GM12864 (cell line): ENCODE measurements around the gene DTX1.

Source experiments
- DNase-seq: peaks from one replicate; pipeline ENCODE4 v3.0.0-alpha.2; 2011; ENCODE audit warnings: low read depth
- H3K4me3 ChIP-seq: 2 replicates; pipeline ENCODE4 v1.5.1; 2011; ENCODE audit warnings: mild to moderate bottlenecking, low read depth, low read length, control low read depth
- CTCF ChIP-seq: IDR thresholded peaks from 2 replicates; pipeline ENCODE4 v1.5.1; 2011; ENCODE audit warnings: low read depth, mild to moderate bottlenecking, moderate library complexity, low read length, control low read depth, inconsistent platforms; ENCODE audit errors: missing control alignments

The DTX1 gene

GRCh38 chr12:113056631-113057488, at the start of gene DTX1:
Gene DTX1, plus strand, starts transcription at chr12:113056730. Its CDS starts 1,463 bp downstream, at chr12:113058193.
- H3K4me3 ChIP-seq, result no peak within 1 kb of the TSS
- TF ChIP-seq CTCF, result no peak
- DNase-seq, result no peak

- DNase-seq, result no peak
- no peak for TF ChIP-seq CTCF
Measured at GRCh38 chr12:113007166-113007565, 49.4 kb upstream of the DTX1 start.

GRCh38 chr12:113010701-113011100, 45.8 kb upstream of the DTX1 start:
- H3K4me3 ChIP-seq, result no peak overlapping the region
- no peak for TF ChIP-seq CTCF

More at GRCh38 chr12:113007166-113007565, 49.4 kb upstream of the DTX1 start:
- H3K4me3 ChIP-seq, result no peak overlapping the region

GRCh38 chr12:113014565-113014964, 42.0 kb upstream of the DTX1 start:
- DNase-seq, result no peak
- no peak for TF ChIP-seq CTCF
- H3K4me3 ChIP-seq, result no peak overlapping the region

More at GRCh38 chr12:113010701-113011100, 45.8 kb upstream of the DTX1 start:
- DNase-seq, result no peak

GRCh38 chr12:113016796-113017195, 39.7 kb upstream of the DTX1 start:
- no peak for DNase-seq
- TF ChIP-seq CTCF, result no peak

GRCh38 chr12:113019025-113019424, 37.5 kb upstream of the DTX1 start:
- H3K4me3 ChIP-seq, result no peak overlapping the region
- TF ChIP-seq CTCF, result no peak
- DNase-seq, result no peak

More at GRCh38 chr12:113016796-113017195, 39.7 kb upstream of the DTX1 start:
- H3K4me3 ChIP-seq, result no peak overlapping the region
